Tibial nerve (tissue), 3 donors: ENCODE results near the gene SLA2.

Source experiments
- CTCF ChIP-seq, 5 experiments: fragments of 200-600 bp in 3 of 5; fragments of 450-650 bp in 2 of 5; sonication (generic) in 3 of 5; IDR thresholded peaks; one replicate each; pipeline ENCODE4 v1.5.1; 2016 to 2019; ENCODE audit warnings: antibody characterized with exemption in 5 of 5, mild to moderate bottlenecking in 3 of 5, moderate library complexity in 2 of 5
- POLR2A ChIP-seq, 2 donors: fragments of 450-650 bp; IDR thresholded peaks; one replicate each; pipeline ENCODE4 v1.6.1; 2017; ENCODE audit warnings: antibody characterized with exemption in 2 of 2, mild to moderate bottlenecking in 2 of 2, moderate library complexity in 2 of 2

DNA sequence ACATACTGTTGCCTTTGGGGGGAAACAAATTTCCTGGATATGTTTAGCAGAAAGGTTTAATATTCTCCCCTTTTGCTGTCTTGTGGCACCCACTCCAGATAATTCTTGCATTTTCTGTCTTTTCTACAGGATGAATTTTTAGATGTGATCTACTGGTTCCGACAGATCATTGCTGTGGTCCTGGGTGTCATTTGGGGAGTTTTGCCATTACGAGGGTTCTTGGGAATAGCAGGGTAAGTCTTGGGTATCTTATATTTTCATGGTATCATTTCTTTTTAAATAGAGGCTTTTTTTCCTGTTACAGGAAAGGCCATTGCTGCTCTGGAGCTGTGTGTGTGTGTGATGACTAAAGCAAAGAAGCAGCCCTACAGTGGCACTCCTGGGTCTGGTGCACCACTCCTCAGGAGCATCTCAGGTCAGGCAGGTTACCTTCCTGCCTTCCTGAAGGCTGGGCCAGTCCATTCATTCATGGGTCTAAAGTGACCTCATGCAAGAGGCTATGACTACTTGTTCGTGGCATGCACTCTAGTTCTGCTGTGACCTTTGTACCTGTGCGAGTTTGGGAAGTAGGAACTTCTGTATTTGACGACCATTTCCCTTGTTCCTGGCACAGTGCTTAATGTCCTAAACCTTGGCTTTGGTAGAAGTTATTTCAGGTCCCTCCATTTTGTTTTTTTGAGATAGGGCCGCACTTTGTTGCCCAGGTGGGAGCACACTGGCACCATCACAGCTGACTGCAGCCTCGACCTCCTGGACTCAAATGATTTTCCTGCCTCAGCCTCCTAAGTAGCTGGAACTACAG, 38.2 kb downstream of the SLA2 start:
- TF ChIP-seq CTCF (IDR thresholded peaks at IDR 0.05) (no peak), POLR2A (IDR thresholded peaks at IDR 0.05) (no peak)
